AG10803 (cell line): ENCODE measurements around the gene BMERB1.
"Not testable (repeated sequence)": the region's sequence is repeated elsewhere in the genome, so short reads cannot be mapped to it uniquely, and the experiment has no call there.

Experiments used
- DNase-seq: peaks from one replicate; pipeline ENCODE4 v3.0.0; 2010; ENCODE audit warnings: low read depth
- H3K4me3 ChIP-seq: 2 replicates; pipeline ENCODE4 v1.5.1; 2011; ENCODE audit warnings: mild to moderate bottlenecking, low read length, control low read depth
- CTCF ChIP-seq: conservative IDR thresholded peaks from 2 replicates; pipeline ENCODE4 v1.5.1; 2011; ENCODE audit warnings: mild to moderate bottlenecking, low read length, control low read depth, inconsistent platforms

Gene BMERB1

GRCh38 chr16:15461376-15461775 is 27.0 kb downstream of the BMERB1 start:
- H3K4me3 ChIP-seq, result no peak overlapping the region
- TF ChIP-seq CTCF, result no peak
- no peak for DNase-seq

GRCh38 chr16:15464401-15465186 is 30.2 kb downstream of the BMERB1 start:
- H3K4me3 ChIP-seq, result no peak overlapping the region
- DNase-seq, result peak; percentile 25
- no peak for TF ChIP-seq CTCF

GRCh38 chr16:15466131-15466530 is 31.7 kb downstream of the BMERB1 start:
- TF ChIP-seq CTCF, result no peak
- H3K4me3 ChIP-seq, result no peak overlapping the region
- DNase-seq, result no peak

GRCh38 chr16:15466886-15467781 is 32.7 kb downstream of the BMERB1 start:
- H3K4me3 ChIP-seq, result no peak overlapping the region
- DNase-seq, result no peak

GRCh38 chr16:15476971-15477370 is 42.6 kb downstream of the BMERB1 start:
- not testable (repeated sequence) for H3K4me3 ChIP-seq, DNase-seq

More at GRCh38 chr16:15466886-15467781, 32.7 kb downstream of the BMERB1 start:
- TF ChIP-seq CTCF, result peak; percentile 36

- TF ChIP-seq CTCF, result no peak
- DNase-seq, result no peak
- H3K4me3 ChIP-seq, result no peak overlapping the region
These were observed 43.4 kb downstream of the BMERB1 start for GRCh38 chr16:15477802-15478201.

- no peak overlapping the region for H3K4me3 ChIP-seq
- TF ChIP-seq CTCF, result peak; percentile 40
- peak; percentile 92 for DNase-seq
These were observed 47.8 kb downstream of the BMERB1 start for GRCh38 chr16:15482068-15482747.
